ENCODE measurements around the gene CTSE. TPM values are rescaled to one million over a fixed set of nuclear protein-coding genes. Genes with fewer than 3 reads are reported as not detected.

CTSE gene
- total and polyA plus RNA-seq, 2 of the 8 experiments (the other 6 are each of a cell fraction or from before 2014, with no cell fraction given) = 0.03 TPM; not detected in 1

DNA sequence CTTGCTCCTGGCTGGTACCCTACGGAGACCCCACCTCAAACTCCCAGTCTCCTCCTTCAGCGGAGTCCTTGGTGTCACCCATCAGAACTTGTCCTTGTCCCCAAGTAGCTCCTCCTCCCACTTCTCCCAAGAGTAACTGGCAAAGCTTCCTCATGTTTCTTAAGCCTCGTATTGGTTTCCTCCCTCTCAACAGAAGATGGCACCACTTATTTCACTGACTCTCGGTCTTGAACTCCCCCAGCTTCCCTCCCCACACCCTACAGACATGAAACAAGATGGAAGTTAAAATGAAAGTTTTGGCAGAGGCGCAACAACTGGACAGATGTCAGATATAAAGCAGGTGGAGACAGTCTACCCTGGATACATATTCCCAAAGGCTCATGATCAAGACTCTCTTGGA, 33.9 kb downstream of the CTSE start:
- no peak for DNase-seq (ENCODE audit: low read depth in 1 of 2, low spot score in 2 of 2)
- Histone ChIP-seq H3K27me3 (replicated peaks in 1 of 4; ENCODE audit: control insufficient read depth in 3 of 4, extremely low read depth in 1 of 4, insufficient read depth in 3 of 4, low read length in 3 of 4) (no peaks in the 10 kb centered on the region), H3K18ac (ENCODE audit: extremely low read depth, low read length) (no peak overlapping the region), H4K8ac (ENCODE audit: extremely low read depth, insufficient read depth, low read length) (no peak overlapping the region), H2BK120ac (replicated peaks; ENCODE audit: low read depth, low read length) (no peak overlapping the region), H2AK5ac (ENCODE audit: low read depth, low read length) (no peak overlapping the region), H2BK20ac (ENCODE audit: low read length) (no peak overlapping the region), H3K36me3 (ENCODE audit: control insufficient read depth in 2 of 4, insufficient read depth in 4 of 4, low read length in 3 of 4) (no peaks in the 10 kb centered on the region), H2BK5ac (ENCODE audit: low read depth, low read length) (no peak overlapping the region), H3K9me3 (ENCODE audit: insufficient read depth in 2 of 2, low read depth in 1 of 2, low read length in 1 of 2) (no peaks in the 10 kb centered on the region), H3K4ac (replicated peaks; ENCODE audit: insufficient read length, low read depth, low read length) (no peak overlapping the region), H3K14ac (ENCODE audit: insufficient read length) (no peak overlapping the region), H4K91ac (replicated peaks; ENCODE audit: insufficient read length, low read length) (no peak overlapping the region), H3K27ac (ENCODE audit: low read depth, low read length) (no peak overlapping the region), H3K9ac (replicated peaks in 1 of 4; ENCODE audit: extremely low read depth in 1 of 4, low read depth in 3 of 4, low read length in 3 of 4) (no peak overlapping the region), H3K79me2 (ENCODE audit: control insufficient read depth in 1 of 2, insufficient read depth in 2 of 2, low read length in 2 of 2) (no peaks in the 10 kb centered on the region), H2AFZ (ENCODE audit: low read length) (no peak overlapping the region), H3K56ac (replicated peaks; ENCODE audit: insufficient read length, low read depth, low read length) (no peak overlapping the region), H3K79me1 (ENCODE audit: low read depth, low read length) (no peaks in the 10 kb centered on the region), H2BK15ac (ENCODE audit: low read length) (no peak overlapping the region), H3K4me1 (replicated peaks in 1 of 4; ENCODE audit: control insufficient read depth in 3 of 4, insufficient read depth in 4 of 4, low read length in 3 of 4) (peaks cover 0 to 4% (median 1%) of the 10 kb centered on the region in 4 experiments; a peak in 2 of 7 replicates), H2BK12ac (ENCODE audit: low read depth, low read length) (no peak overlapping the region), H3K4me3 (ENCODE audit: extremely low read depth in 1 of 4, insufficient read depth in 2 of 4, low read depth in 3 of 4, low read length in 4 of 4) (no peak overlapping the region), H4K20me1 (replicated peaks in 1 of 2; ENCODE audit: control insufficient read depth in 1 of 2, insufficient read depth in 2 of 2, low read length in 2 of 2) (no peaks in the 10 kb centered on the region), H3K23ac (ENCODE audit: insufficient read length) (no peak overlapping the region), H3K23me2 (ENCODE audit: low read depth, low read length) (no peaks in the 10 kb centered on the region), H4K5ac (ENCODE audit: insufficient read length, low read depth, low read length) (no peak overlapping the region), H3K4me2 (ENCODE audit: insufficient read depth in 1 of 2, low read depth in 2 of 2, low read length in 2 of 2) (no peak overlapping the region)
- FAIRE-seq = no peak
- CTCF ChIA-PET (ENCODE audit: partially characterized antibody) = interaction anchor here (0.6 to 2.4 kb wide), 12 partner anchors 9 to 490 kb away, joined by 3 to 15 read pairs (median 3); partner anchors contain the start of gene RAB7B
- POLR2A ChIA-PET (ENCODE audit: partially characterized antibody) = no interaction called here
- 85% methylated on average over 5 of the region's 5 CpGs; no CpG with 5 or more reads in 1 of the 2 experiments for WGBS, 2 experiments (ENCODE audit: extremely low coverage in 1 of 2, insufficient coverage in 1 of 2, insufficient read length in 1 of 2, insufficient replicate concordance in 2 of 2, low coverage in 1 of 2, low lambda C conversion rate in 2 of 2, missing lambda C conversion rate in 1 of 2)
- TF ChIP-seq EGR1 (IDR thresholded peaks at IDR 0.05; ENCODE audit: borderline replicate concordance, low read depth, low read length) = no peak

All from H1 (cell line).